HG02852 (cell line): ENCODE data around the gene KCNJ10.
A peak's percentile ranks its signal among the peaks of the same experiment; 100 is the strongest.

Experiments used
- ATAC-seq: cut with Tn5 transposase; IDR thresholded peaks from one replicate; pipeline ENCODE4 v1.9.1; 2021; ENCODE audit warnings: mild to moderate bottlenecking, moderate library complexity; ENCODE audit not compliant: unreplicated experiment

KCNJ10 gene

DNA sequence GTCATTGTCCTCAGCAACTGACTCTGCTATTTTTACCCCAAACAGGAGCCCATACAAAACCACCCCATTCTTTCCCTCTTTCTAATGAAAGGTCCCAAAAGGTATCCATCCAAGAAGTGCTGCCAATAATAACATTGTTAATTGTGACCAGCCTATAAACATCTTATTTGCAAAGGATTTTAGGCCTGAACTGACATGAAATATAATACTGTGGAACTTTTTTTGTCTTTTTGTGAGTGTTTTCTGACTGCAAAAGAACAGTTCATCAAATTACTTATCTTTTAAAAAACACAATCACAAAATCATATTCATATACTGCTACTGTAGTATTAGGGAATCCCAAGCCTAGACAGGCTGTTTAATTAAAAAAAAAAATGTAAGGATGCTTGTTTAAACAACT, 41.5 kb downstream of the KCNJ10 start:
- ATAC-seq = no peak

DNA sequence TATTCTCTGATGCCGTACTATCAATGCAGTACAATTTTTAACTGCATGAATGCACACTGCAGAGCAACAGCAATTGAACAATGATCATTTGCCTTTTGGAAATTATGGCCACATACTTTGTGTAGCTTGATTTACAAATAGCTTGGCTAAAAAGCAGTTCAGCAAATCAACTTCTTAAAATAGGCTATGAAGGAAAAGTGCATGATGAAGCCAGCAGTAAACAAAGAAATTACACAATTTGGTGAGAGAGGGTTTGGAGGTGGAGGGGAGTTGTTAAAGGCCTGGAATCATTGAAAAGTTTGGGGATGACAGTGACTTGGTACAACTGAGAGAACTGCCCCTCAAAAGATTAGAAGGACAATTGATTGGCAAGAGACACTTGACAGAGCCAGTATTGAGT, 44.6 kb downstream of the KCNJ10 start:
- ATAC-seq = no peak

DNA sequence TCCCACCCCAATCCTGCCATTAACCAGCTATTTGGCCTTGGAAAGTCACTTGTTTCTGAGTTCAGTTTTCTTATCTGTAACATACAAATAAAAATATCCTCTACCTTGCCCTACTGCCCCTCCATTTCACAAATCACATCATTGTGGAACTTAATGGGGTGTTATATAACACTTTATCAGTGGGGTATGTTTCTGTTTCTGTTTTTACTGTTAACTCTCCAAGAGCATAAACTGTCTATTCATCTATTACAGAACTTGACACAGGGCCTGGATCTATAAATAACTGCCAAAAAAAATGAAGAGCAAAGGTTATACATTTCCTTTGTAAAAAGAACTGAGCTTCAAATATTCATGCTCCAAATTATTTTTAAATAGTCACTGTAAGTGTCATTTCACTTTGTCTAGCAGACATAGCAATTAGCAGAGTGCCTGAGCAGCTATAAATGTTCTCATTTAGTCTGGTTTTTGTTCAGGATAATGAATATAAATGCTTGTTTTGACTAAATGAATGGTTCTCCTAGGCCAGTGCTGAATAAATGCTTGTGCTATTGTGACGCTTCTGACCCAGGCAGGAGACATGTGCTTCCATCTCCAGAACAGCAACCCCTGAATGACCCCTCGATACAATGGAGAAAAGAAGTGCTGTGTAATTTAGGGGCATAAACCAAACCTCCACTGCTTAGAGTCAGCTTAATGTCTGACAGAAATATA, 45.6 kb downstream of the KCNJ10 start:
- no peak for ATAC-seq

DNA sequence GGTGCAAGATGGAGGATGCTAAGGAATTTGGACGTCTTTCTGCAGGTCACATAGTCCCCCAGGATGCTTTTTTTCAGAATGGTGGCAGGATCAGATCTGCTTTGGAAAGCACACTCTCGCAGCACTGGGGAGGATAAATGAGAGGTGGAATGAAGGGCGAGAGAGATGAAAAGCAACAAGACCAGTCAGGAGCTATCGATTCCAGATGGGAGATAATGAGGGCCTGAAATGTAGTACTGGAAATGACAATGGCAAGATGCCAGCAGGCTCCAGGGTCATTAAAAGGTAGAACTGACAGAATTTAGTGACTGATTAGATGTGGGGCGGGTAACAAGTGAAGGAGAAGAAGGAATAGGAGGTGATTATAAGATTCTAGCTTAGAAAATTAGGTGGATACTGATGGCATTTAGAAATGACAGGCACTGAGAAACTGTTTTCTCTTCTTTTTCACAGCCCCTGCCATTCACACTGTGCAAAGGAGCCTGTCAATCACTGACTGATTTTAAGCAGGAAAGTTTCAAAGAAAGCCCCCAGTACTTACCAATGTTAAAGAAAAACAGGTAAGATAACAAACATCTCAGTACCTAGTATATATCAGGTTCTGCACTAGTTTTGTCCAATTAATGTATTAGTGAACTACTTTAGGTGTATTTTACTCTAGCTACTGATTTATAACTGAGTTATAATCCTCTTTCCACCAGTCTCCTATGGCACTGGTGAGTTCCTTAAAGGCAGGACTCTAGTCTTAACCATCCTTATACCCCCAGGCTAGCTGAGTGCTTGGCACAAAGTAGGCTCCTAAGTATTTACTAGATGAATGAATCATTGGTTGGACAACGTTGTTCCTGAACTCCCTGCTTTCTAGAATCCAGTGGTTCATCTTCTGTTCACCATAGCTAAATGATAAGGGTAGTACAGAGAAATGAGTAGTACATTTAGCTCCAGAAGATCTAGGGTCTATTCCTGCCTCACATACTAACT, 47.3 kb downstream of the KCNJ10 start:
- ATAC-seq = no peak

DNA sequence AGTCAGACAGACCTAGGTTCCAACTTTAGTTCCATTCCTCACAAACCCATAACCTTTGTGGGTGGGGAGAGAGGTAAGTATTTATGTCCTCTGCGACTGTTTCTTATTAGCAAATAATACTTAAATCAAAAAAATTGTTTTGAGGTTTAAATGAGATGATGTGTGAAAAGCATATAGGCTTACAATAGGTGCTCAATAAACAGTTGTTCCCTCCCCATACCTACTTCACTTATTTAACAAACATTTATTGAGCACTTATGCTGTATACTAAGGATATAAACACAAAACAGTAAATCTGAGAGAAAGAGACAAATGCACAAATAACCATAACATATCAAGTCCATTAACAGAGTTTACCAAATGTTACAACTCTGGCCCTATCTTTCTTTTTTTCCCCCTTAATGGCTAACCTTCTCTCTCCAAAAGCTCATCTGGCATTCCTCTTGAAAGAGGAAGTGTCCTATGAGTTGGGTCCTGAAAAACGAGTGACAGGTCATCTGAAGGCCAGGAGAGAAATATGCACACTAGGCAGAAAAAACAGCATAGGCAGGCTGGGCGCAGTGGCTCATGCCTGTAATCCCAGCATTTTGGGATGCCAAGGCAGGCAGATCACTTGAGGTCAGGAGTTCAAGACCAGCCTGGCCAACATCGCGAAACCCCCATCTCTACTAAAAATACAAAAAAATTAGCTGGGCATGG, 48.4 kb downstream of the KCNJ10 start:
- ATAC-seq = no peak

DNA sequence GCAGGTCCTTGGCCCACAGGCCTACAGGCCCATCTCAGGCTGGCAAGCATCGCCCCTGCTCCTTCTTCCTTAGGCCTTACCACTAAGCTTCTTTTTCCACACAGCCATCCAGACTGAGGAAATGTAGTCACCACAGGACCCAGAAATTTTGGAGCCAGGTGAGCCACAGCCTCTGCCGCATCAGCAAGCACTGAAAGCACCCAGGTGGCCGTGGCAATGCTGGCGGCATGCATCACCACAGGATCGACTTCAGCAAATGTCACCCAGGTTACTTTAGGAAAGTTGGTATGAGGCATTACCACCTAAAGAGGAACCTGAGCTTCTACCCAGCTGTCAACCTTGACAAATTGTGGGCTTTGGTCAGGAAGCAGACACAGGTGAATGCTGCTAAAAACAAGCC, 49.8 kb downstream of the KCNJ10 start:
- ATAC-seq = no peak

DNA sequence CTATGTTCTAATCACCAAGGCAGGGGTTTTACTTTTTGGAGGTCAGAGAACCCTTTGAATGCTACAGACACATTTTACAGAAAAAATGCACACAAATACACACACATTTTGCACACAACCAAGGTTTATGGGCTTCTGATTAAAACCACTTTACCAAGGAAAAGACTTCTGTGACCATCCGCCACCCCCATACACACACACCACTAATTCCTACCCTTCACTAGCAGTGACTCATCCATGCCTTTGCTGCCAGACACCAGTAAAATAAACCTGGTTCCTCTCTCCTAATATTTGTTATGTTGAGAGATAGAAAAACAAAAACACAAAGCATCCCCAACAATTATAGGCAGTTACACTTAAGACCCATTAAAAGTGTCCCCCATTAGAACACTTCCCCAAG, 51.1 kb downstream of the KCNJ10 start:
- no peak for ATAC-seq

DNA sequence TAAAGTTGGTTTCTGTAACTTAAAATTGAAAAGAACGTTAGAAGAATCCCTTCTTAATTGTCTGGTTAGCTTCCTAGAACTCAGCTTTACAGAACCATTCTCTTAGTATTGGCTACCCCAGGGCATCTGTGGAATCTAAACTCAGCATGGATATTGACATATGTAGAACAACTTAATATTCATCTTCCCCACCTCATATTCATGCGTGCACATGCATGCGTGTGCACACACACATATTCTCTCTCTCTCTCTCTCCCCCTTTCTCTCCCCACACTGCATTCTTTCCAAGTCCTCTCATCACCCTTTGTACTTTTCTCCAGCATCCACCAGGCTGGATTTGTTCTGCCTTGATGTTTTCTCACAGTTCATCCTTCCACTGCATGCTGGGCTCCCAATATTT, 51.6 kb downstream of the KCNJ10 start:
- no peak for ATAC-seq

DNA sequence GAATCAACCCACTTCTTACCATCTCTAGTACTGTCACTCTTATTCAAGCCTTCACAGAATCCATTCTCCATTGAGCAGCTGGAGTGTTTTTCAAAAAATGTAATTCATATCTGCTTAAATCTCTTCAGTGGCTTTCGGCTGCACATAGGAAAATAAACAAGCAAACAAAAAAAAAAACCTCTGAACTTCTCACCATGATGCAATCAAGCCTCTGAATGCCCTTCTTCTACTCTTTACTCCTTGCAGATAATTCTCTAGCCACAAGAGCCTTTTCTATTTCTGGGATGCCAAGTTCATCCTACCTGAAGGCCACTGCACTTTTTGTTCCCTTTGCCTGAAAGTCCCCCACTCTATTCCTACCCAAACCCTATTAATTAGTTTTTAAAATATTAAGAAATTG, 52.4 kb downstream of the KCNJ10 start:
- ATAC-seq = no peak

DNA sequence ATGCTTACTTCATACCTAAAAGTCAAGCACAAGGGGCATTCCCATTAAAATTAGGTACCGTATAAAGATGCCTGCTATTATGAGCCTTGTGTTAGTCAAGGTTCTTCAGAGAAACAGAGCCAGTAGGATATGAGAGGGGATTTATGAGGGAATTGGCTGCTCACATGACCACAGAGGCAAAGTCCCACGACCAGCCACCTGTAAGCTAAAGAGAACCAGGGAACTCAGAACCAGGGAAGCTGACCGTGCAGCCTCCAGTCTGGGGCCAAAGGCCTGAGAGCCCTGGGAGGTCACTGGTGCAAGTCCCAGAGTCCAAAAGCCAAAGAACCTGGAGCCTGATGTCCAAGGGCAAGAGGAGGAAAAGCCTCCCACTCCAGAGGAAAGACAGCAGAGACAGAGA, 58.2 kb downstream of the KCNJ10 start:
- no peak for ATAC-seq

DNA sequence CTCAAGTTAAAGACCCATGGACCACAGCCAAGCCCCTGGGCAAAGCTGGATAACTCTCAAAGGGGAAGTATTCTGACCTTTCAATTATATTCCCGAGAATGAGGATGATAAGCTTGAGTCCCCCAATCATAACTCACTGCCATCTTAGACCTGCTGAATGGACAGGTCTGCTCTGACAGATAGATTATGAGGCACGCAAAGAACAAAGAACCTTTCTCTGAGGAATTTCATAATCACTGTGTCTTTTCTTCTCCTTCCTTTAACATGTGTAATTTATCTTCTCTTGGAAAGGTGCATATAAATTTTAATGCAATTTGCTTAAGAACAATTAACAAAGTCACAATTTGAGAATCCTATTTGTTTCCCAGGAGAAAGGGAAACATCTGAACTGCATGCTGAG, 60.2 kb downstream of the KCNJ10 start:
- no peak for ATAC-seq

DNA sequence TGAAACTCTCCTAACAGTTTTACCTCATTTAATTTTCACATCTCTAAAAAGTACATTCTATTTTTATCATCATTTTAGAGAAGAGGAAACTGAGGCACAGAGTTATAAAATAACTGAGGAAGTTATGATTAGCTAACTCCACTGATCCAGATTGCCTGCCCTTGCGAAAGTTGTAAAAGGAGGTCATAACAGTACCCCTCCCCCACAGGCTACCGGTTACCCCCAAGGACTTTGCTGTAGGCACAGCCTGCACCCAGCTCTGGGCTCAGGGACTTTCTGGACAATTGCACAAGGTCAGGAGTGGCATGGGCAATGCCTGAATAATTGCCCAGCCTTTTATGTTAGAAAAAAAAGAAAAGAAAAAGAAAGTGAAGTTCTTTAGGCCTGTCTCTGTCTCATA, 60.9 kb downstream of the KCNJ10 start:
- ATAC-seq = no peak

DNA sequence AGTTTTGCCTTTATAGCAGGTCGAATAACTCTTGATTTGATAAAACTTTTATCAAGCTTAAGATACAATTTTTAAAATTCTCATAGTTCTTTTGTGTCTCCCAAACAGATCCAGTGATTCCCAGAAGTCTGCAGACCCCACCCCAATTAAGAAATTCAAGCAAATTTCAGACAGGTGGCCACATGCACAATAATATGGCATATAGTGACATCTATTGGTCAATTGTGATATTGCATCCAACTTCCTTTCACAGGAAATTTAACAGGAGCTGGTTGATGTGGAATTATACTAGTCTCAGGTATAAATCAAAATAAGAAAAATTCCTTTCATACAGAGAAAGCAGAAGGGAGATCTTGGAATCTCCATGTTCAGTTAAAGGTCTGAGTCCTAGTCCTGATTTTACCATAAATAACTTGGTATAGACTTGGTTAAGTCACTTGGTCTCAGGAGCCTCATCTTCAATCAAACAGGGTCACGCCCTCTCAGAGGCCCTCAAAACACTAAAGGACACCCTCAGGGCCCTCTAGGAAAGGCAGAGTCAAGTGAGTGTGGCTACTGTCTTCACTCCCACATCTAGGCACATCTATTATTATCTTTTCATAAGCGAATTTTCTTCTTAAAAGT, 62.3 kb downstream of the KCNJ10 start:
- ATAC-seq = no peak

DNA sequence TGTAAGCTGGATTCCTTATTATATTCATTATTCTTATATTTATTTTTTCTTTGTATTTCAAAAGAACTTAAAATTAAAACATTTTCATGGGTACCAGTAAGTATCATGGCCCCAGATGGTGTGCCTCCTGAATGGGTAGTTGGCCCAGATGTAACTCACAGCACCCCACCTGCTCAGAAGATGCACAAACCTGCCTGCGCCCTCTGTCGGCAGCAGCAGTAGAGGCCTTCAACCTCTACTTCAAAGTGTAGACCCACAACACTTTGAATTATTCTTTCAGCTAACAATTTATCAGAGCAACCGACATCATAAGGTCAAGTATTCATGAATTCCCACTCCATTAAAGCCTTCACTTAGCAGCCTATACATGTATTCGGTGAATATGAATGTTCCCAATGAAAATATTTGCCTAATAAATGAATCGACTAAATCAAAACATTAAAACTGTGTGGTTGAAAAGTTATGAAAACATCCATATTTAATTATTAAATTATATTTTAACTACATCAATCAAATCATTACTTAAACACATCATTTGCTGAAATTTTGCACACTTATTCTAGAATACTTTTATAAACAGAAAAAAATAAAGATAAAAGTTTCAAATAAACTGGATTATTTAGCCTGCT, 63.5 kb downstream of the KCNJ10 start:
- ATAC-seq = peak; percentile 70

DNA sequence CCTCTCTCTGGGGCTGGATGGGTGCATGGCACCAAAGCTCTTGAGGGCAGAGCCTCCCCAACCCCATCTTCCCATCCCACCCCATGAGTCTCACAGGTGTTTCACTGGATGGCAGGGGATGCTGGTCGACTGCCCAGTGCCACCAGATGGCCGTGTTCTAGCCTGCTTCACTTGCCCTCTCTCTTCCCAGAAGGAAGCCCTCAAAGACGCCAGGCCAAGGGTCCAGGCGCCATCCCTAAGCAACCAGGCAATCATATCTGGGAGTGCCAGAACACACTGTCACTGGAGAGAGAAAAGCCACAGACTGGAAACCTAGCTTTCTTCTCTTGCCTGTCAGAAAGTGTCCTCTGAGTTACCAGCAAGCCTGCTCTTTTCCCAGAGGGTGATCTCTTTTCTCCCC, 64.9 kb downstream of the KCNJ10 start:
- ATAC-seq = no peak

DNA sequence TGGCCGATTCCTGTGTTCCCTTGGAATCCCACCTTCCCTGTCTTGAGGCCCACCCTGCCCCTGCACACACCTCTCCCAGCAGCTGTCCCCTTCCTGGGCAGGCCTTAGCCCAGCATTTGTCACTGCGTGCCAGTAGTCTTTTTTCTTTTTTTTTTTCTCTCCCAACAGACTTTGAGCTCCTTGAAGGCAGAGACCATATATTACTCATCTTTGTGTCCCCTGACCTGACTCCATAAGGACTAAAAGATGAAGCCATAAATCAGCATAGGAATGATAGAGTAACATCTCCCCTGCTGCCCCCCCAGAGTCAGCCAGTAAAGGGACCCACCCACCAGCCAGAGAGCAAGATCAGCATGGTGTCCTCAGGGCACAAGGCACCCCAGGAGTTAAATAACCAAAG, 65.5 kb downstream of the KCNJ10 start:
- ATAC-seq = no peak

DNA sequence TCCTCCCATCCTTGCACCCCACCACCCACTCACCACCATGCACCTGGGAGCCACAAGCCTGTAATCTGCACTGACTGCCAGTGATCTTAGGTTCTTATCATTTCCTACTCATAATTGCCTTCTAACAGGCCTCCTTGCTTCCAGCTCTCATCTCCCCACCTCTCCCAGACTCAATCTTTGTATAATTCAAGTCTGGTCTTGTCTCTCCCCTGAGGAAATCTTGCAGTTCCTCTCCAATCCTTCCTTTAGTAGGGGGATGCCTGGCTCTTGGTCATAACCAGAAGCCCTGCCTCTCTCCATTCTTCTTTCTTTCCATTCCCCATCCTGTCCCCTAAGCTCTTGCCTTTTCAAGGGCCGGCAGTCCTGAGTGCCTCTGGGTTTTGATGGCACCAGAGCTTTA, 66.0 kb downstream of the KCNJ10 start:
- ATAC-seq = no peak

DNA sequence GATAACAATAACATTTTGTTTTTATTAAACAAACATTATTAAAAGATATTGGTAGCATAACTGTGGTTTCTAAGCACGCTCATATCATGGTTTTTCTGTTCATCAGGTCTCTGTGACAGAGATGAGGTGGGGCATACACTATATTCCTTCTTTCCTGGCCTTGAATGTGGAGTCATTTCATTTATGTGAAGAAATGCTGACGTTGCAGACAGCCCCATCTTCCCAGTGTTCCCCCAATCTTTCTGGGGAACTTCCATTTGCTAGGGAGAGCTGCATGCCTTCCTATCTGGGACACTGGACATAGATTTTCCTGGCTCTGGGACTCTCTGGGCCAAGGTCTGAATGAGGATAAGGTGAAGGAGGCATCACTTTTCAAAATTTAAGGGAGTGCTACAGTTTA, 68.5 kb downstream of the KCNJ10 start:
- ATAC-seq = no peak

DNA sequence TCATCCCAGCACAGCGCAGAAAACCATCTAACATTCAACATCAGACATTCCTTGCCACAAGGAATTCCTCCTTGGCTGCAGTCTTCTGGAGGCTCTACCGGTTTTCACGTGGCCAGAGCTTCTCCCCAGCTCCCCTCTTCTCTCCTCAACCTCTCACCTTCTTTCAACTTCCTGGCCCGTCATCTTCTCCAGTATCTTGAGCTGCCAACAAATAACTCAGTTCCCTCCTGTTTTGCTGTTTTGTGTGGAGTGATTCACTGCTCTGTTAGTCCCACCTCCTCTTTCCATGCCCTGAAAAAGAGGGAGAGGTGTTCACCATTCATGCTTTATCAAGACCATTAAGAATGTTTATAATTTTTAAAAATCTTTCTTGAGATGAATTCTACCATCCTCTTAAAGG, 70.8 kb downstream of the KCNJ10 start:
- ATAC-seq = no peak

DNA sequence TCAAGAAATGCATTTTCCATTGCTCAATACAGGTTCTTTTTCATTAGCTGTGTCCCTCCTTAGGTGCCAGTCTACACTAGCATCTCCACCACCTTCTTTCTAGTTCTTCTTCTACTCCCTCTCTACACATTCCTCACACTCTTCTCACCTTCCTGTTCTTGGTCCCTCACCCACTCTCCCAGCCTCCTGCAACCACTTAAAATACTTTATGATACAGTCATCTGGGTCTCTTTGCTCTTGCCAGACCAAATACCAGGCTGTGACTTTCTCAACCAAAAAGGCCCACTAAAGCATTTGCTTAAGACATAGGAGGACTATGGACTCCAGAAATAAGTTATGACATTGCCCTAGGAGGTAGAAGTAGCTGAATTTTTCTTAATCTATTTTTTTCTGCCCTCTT, 73.3 kb downstream of the KCNJ10 start:
- ATAC-seq = no peak

DNA sequence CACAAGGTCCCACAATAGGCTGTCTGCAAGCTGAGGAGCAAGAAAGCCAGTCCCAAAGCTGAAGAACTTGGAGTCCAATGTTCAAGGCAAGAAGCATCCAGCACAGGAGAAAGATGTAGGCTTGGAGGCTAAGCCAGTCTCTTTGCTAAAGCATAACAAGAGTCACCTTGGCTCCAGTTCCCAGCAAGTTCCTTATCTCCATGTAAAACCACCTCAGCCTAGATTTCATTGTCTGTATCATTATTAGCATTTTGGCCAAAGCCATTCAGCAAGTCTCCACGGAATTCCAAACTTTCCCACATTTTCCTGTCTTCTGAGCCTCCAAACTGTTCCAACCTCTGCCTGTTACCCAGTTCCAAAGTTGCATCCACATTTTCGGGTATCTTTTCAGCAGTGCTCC, 75.1 kb downstream of the KCNJ10 start:
- no peak for ATAC-seq
